Stimulated activated CD4-positive, alpha-beta T cell treated with anti-CD3 and anti-CD28 coated beads, Interleukin-4, amount 100 ng/mL, for 1 hour (primary cell): ENCODE results near the gene KCNJ5.

Experiments
- DNase-seq: peaks from one replicate; pipeline ENCODE4 v3.0.0-alpha.2; 2020

Gene KCNJ5

DNA sequence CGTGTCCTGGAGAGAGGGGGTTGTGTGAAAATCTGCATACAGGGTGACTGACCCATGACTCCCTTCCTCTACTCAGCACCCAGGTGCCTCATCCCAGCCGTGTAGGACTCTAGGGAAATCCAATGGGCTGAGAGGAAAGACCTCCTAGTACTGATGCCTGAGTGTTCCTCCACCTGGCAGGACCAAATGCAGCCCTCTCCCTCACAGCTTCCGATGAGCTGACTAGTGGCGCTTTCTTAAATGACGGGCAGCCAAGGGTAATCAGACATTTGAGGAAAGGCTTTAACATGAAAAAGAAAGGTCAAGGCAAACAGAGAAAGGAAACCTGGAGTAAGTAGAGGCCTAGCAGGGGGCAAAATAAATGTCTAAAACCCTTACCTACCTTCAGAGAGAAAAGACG, 19.1 kb upstream of the KCNJ5 start:
- DNase-seq, result no peak

DNA sequence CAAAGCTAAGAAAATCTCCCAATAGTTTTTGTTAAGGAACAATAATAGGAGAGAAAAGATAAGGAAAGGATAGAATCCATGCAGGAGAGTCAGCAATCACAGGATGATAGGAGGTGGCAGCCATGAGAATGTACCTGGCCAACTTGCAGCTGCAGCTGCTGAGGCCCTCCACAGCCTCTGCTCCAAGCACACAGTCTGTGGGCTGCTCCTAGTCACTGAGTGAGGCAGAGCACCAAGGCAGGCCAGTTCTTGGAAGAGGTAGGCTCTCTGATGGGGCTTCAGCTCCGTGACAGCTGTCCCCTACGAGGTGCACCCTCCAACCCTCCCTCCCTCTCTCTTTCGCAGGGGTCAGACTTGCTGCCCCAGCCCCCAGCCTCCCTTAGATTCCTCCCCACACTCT, 18.6 kb upstream of the KCNJ5 start:
- DNase-seq, result no peak

DNA sequence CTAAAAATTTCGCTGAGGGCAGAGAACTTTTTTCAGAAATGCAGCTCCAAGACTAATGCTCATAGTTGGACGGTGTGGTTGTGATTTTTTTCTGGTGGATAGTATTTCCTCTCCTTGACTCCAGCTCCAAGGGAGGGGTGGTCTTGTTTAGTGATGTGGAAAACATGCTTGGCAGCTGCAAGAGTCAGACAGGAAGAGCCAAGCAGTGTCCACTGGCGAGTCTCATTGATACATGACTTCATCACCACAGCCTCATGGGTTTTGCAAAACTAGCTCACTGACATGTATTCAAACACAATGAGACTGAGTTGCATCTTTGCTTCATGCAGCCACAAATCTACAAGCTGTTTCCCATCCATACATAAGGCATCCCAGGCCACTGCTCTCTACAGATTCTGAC, 16.7 kb upstream of the KCNJ5 start:
- no peak for DNase-seq

DNA sequence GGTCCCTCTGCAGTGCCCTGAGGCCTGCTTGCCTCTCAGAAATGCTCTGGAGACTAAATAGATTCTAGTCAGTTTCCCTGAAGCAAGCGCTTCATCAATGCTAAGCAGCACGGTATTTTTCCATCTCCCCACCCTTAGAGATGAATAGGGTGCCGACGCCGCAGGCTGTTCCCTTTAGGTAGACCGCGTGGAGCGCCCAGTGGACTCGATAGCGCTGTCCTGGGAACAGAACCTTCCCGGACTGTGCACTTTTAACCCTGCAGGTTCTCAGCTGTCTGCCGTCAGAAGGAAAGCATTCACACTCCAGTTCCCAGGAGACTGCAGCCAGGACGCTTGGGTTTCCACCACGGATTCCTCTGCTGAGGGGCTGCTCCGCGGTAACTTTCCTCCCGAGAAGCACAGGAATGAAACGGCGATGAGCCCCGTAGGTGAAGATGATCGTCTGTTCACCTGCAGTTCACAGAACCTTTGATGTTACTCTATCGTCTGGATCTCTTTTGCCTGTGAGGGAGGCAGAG, 15.0 kb upstream of the KCNJ5 start:
- no peak for DNase-seq

DNA sequence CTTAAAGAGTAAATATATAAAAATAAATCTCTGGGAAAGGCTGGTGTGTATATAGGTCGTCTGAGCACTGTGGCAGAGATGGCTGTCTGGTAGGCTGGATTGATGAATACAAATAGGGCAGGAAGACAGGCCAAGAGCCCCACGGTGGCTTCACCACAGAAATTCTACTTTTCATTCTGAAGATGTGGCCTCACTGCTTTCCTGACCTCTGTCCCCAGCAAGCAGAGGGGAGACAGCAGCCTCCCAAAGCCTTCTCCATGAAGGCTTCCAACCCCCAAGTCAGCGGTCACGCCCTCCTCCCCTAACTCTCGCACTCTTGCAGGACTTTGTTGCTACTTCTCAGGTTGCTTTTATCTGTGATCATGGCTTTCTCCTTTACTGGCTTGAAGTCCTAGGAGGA, 13.4 kb upstream of the KCNJ5 start:
- DNase-seq, result no peak

DNA sequence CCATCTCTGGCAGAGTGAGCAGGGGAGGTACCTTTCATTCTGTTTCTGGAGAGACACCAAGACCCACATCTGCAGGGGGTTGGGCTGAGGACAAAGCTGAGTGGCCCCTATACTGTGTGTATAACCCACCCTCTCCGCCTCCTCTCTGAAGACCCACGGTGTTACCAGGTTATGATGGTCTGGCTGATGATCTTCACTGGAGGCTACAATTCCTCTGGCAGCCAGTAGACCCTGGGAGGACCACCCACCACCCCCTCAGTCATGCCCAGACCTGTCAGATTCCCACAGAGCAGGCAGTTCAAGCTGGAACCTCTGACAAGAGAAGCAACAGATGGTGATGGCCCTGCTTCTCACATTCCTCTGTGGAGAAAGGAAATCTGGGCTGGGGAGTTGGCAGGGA, 12.7 kb upstream of the KCNJ5 start:
- no peak for DNase-seq

DNA sequence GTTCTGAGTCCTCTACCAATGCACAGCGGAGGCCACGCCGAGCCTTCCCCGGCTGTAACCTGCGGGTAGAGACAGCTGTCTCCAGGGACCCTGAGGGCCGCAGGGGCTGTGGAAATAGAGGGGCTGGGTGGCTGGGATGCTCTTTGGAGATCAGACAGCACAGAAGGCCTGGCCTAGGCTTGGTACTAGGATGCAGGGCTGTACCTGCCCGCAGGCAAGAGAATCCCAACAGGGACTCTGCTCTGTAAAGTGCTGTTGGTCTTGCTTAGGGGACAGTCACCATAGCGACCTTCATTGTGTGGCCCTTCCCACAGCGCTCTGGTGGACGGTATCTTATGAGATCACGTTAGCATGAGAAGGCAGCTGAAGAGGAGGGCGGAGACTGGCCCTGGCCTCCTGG, 11.3 kb upstream of the KCNJ5 start:
- DNase-seq, result no peak

DNA sequence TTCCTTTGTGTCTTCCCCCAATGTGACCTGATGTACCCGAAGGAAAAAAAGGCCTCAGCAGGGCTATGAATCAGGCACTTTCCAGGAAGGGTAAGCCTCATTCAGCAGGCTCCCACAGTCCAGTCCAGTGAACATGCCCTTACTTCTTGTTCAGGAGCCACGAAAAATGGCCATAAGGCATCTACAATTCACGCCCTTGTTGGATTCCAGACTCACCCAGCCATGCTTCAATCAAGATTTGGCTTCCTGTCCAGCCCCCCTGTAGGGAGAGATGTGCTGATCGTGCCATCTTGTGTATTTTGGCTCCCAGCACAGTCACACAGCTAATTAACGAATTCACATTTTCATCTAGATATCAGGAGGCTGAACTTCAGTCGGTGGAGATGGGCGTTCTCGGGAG, 9.9 kb upstream of the KCNJ5 start:
- DNase-seq, result no peak

DNA sequence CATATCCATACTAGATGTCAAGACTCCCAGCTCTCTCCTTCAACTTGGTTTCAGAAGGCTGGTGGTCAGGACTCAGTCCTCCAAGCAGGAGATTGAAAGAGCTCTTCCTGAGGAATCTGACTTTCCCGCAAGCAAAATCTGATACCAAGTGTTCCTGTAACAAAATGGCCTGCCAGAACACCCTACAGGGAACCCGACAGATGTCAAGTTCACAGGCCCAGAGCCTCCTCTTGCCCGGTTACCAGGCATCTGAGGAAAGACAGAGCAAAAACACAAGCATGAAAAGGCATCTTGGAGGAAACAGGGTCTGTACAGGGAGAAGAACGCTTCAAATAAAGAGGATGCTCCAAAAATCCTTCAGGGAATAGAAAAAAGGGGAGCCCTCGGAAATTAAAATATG, 8.7 kb upstream of the KCNJ5 start:
- DNase-seq, result no peak

DNA sequence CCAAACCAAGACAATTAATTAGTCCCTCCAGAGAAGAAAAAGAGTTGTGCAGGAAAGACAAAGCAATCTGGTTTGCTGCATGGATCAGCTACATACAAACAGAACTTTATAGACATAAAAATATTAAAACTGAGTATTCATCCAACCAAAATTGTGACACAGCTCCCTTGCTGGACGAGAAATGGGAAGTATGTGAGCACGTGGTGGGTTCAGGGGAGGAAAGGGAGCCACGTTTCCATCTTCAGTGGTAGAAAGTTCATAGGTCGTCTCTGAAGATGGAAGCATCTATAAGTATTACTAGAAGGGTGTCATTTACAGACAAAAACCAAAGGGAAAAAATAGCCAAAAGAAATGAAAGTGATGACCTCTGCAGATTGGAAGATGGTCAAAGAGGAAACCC, 7.1 kb upstream of the KCNJ5 start:
- DNase-seq, result no peak

DNA sequence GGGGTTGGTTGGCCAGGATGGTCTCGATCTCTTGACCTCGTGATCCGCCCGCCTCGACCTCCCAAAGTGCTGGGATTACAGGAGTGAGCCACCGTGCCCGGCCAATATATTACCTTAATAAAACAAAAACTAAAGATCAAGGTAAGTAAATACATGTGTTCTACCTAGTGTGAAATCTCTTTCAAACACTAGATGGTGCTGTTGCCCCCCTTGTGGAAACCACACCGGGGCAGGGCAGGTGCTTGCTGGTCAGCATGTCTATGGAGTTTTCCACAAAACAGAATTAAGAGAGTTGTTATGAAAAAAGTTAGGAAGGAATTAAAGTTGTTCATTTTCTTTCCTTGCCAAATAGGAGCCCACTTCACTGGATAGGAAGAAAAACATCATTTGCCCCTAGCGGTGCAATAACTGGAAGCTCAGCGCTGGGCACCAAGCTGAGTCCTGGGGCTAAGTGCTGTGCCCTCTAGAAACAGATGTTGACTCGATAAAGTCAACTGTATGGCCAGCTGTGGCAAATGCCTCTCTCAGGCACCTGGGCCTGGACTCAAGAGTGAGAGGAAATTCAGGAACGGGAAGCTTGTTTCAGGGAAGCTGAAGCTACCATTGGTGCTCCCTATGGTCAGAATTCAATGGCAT, 6.3 kb upstream of the KCNJ5 start:
- DNase-seq, result peak; percentile 35

DNA sequence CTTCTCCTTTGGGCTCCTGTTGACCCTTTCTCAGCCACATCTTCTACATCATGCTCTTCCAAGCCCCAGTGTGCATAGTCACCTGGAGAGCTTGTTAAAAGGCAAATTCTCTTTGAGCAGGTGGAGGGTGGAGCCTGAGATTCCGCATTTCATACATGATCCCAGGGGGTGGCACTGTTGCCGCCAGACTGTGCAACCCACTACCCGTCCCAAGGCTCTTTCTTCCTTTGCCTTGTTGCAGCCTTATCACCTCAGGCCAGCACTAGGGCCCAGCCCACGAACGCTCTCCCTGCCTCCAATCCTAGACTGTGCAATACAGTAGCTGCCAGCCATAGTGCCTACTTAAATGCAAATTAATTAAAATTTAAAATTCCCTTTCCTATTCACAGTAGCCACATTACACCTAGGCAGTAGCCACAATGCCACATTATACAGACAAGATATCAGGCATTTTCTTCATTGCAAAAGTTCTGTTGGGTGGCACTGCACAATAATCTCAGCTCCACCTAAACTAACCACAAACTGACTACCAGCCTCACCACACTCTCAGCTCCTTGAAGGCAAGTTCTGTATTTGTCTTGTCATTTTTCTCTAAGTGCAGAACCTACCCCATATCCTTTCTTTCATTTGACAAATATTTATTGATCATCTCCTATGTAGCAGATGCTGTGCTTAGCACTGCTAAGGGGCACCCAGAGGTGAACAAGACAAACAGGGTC, 4.6 kb upstream of the KCNJ5 start:
- DNase-seq, result no peak

DNA sequence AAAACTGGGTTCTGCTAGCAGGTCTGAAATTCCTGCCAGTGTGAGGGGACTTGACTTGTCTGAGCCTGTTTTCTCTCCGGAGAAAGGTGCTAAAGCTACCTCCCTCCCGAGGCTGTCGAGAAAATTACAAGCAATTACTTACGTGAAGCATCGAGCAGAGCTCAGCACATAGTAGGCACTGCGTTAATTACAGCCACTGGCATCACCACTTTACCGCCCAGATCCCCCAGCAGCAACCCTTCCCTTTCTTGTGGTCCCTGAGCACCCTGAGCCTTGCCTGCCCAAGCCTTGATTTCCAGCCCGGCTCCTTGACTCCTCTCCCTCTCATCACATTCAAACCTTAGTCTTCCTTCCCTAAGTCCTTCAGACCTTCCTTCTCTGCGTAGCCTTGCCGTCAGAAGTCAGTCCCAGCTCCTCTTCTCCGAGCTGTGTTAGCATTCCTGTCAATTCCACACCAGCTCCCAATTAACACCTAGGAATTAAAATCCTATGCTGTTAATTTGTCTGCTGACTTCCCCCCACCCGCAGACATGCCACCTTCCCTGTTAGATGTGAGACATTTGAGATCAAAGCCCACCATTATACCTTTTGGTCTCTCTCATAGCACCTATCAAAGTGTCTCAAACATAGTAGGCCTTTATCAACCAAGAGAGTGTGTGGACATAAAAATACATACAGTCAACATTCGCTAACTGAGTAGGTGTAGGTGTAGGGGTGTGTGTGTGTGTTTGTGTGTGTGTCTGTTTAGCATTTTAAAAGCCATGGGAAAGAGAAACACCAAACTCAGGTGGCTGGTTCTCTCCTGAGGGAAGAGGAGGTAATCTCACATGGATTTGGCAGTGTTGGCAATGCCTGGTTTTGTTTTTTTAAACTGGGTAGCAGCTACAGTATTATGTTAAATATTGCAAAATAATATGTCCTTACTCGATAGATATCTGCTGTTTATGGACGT, 2.8 kb upstream of the KCNJ5 start:
- no peak for DNase-seq

DNA sequence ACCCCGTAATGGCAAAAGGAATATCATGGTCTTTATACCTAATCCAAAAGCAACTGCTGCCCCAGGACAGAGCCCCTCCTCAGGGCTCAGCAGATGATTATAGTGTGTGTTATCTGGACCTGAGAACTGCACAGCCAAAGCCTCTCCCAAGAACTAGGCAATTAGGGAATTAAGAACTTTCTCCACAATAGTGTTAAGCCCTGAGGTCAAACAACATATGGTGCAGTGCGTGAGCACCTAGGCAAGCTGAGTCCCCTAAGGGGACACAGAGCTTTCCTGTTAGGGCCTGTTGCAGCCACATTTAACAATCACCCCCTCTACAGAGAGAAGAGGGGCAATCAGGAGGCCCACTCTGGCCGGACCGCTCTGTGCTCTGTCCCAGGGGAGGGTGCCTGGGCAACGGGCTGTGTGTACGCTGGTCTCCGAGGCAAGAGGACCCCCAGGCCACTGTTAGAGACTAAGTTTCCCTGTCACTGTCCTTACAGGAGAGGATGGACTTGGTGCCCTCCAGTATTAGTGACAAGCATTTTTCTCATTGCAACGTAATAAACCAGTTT, 1.4 kb upstream of the KCNJ5 start:
- DNase-seq, result no peak

DNA sequence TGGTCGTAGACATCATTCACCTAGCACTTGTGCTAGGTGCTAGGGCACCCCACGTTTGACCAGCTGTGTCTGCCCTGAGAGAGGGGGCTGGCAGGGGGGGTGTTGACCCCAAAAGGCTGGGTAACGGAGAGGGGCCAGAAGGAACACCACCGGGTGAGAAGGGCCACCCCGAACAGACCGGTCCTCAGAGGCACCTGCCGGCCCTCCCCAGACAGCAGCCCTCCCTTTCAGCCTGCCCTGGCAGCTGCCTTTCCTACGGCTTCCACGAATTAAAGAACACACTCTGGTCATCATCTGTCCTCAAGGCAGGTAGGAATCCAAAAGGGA, 977 bp upstream of the KCNJ5 start:
- no peak for DNase-seq

DNA sequence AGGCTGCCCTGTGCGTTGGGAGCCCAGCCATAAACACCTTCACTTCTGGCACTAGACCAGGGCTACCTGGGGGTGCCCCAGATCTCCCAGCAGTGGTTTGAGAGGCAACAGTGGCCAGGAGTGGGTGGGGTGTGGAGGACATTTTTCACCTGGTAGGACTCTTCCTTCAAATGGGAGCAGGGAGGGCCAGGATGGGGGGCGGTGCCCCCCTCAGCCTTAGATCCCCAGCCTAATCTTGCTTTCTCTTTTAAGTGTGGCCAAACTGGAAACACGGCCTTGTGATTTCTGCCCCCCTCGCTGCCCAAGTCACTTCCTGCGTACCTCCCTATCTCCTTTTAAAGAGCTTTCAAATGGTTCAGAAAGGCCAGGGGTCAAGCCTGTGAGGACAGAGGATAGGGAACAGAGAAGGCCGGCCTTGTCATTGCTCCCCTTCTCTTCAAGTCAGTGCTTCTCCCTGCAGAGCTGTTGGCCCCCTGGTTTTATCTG, 800 bp downstream of the KCNJ5 start:
- DNase-seq, result no peak

DNA sequence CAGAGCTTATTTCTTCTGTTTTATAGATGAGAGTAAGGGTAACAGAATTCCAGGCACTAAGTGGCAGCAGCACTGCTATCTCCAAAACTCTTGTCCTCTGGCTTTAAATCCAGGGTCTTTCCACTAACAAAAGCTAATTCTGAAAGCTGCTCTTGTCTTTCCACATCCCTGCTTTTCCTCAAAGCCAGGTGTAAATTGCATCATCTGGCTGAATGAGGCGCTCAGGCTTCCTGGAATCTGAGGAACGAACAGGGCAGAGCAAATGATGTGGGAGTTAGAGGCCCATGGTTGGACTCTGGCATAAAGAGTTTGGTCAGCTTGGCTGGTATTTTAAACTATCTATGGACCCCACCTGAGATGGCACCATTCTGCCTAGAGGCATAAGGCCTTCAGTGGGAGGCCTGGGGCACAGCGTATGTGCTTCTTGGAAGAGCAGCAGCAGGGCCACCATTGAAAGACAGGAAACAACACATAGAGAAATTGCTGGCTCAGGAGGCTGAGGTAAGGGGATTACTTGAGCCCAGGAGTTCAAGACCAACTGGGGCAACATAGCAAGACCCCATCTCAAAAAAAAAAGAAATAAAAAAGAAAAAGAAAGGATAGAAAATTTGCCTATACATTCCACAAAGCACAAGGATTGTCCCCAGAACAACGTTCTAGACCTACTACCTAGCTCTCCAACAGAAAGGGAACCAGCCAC, 1.9 kb downstream of the KCNJ5 start:
- no peak for DNase-seq

DNA sequence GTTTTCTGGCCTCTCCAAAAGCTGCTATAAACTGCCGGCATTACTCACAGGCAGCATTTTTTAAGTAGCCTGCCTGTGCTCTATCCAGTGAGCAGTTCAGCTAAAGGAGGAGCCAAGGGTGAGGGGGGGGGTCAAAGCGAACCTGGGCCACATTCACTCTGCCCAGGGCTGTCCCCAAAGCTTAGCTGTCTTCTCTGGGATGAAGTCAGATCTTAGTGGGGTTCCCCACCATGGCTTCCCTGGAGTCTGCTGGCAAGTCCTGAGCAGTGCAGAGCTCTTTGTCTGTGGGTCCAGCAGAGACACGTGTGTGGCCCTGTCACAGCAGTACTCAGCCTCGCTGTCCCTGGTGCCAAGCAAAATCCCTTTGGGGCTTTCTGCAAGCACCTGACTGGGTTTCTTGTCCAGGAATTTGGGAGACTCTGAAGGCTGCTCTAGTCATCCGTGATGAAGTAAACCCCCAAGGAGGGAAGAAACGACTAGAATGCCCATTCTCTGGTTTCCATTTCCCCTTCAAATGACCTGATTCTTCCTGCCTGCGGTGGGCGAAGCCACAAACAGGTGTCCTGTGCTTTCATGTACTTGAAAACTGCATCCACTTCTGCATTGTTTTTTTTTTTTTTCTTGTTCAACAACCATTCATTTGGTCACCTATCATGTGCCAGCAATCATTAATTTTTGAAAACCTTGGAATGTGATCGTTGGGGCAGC, 2.6 kb downstream of the KCNJ5 start:
- no peak for DNase-seq

DNA sequence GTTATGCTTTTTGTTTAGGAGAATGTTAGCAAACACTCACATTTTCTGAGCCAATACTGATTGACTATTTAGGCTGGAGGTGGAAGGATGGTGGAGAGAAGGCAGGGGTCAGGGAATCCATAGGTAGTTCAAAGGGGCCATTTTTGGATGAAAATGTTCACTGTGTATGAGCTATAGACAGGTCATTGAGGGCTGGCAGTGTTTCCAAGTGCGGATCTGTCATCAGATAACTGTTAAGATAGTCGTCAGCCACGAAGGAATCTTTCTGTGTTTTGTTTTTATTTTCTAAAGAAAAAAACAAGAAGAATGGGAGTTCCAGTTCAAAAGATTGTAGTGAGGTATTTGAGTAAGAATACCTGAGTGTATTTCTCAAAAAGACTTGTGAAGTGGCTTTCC, 3.1 kb downstream of the KCNJ5 start:
- DNase-seq, result no peak

DNA sequence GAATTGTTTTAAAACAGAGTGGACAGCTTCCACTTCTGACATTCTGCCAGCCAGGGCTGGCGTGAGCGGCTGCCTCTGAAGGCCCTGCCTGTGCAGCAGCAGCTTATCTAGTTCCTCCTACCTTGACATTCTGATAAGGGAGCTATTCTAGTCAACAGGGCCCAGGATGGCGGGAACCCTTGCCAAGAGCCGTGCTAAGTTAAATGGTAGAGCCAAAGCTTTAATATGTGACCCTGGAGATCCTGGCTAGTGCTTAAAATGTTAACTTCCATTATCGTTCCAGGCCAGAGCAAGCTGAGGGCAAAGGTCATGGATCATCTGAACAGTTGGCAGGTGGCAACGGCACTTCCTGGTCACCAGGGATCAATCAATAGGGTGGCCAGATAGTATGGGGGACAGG, 3.5 kb downstream of the KCNJ5 start:
- DNase-seq, result no peak

DNA sequence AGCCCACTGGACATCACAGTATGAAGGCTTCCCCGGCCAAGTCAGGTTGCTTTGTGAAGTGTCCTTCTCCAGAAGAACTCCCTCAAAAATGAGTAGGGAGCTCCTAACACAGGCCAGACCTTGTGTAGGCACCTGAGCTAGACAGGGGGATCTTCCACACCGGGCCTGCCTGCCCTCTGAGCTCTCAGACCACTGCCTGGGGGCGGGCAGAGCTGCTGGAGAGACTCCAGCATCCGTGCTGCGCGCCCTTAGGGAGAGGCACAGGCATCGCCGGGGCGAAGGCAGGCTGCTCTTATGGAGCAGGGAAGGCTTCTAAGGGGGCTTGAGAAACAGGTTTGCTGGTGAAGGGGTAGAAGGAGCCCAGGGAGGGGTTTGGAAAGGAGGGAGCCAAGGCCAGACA, 4.4 kb downstream of the KCNJ5 start:
- no peak for DNase-seq

DNA sequence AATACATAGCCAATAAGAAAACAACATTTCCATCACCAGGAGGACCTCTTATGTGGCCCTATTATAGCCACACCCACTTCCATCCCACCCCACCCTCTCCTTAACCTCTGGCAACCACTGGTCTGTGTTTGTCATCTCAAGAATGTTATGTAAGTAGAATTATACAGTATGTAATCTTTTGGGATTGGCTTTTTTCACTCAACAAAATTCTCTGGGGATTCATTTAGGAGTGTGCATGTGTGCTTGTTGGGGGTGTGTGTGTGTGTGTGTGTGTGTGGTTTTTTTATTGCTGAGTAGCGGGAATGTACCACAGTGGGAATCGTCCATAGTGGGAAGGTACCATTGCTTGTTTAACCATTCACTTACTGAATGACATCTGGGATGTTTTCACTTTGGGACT, 5.2 kb downstream of the KCNJ5 start:
- DNase-seq, result no peak
